Measurements from ENCODE around the gene FGF5.
"Not testable (repeated sequence)": the region's sequence is repeated elsewhere in the genome, so short reads cannot be mapped to it uniquely, and the experiment has no call there.

The FGF5 gene

GRCh38 chr4:80254114-80254513 lies 12.3 kb upstream of the FGF5 start:
- no peak for DNase-seq

- DNase-seq = no peak
Observed at GRCh38 chr4:80255329-80256095, 11.0 kb upstream of the FGF5 start.

- DNase-seq = no peak
Observed at GRCh38 chr4:80257851-80258250, 8.6 kb upstream of the FGF5 start.

GRCh38 chr4:80259012-80259411 lies 7.5 kb upstream of the FGF5 start:
- no peak for DNase-seq

- DNase-seq = no peak
Observed at GRCh38 chr4:80259817-80260216, 6.6 kb upstream of the FGF5 start.

- DNase-seq = peak in 1 of 14 donors; percentile 63
Observed at GRCh38 chr4:80261989-80262600, 4.4 kb upstream of the FGF5 start.

GRCh38 chr4:80263541-80264351 lies 2.7 kb upstream of the FGF5 start:
- DNase-seq = peak in 1 of 14 donors; percentile 27

- DNase-seq = no peak
Observed at GRCh38 chr4:80264352-80264647, 2.2 kb upstream of the FGF5 start.

- no peak for DNase-seq
Observed at GRCh38 chr4:80264825-80265224, 1.6 kb upstream of the FGF5 start.

- DNase-seq = peak in 1 of 14 donors; percentile 62
Observed at GRCh38 chr4:80265571-80266252, 752 bp upstream of the FGF5 start.

- DNase-seq = peak in 2 of 14 donors; percentile 21 to 83
Observed at GRCh38 chr4:80266902-80267380, 477 bp downstream of the FGF5 start.

GRCh38 chr4:80268081-80268823 lies 1.8 kb downstream of the FGF5 start:
- DNase-seq = peak in 1 of 14 donors; percentile 73

GRCh38 chr4:80268936-80269335 lies 2.5 kb downstream of the FGF5 start:
- DNase-seq = peak in 1 of 14 donors; percentile 38

GRCh38 chr4:80270321-80270720 lies 3.9 kb downstream of the FGF5 start:
- DNase-seq = no peak

GRCh38 chr4:80270868-80271267 lies 4.4 kb downstream of the FGF5 start:
- no peak for DNase-seq

GRCh38 chr4:80271801-80272200 lies 5.3 kb downstream of the FGF5 start:
- no peak for DNase-seq

- no peak for DNase-seq
Observed at GRCh38 chr4:80276931-80277330, 10.5 kb downstream of the FGF5 start.

- no peak for DNase-seq
Observed at GRCh38 chr4:80279751-80280150, 13.3 kb downstream of the FGF5 start.

GRCh38 chr4:80286451-80286850 lies 20.0 kb downstream of the FGF5 start:
- no peak for DNase-seq

GRCh38 chr4:80290665-80291064 lies 24.2 kb downstream of the FGF5 start:
- not testable (repeated sequence) for DNase-seq

GRCh38 chr4:80294206-80294605 lies 27.7 kb downstream of the FGF5 start:
- no peak for DNase-seq

GRCh38 chr4:80295336-80295735 lies 28.9 kb downstream of the FGF5 start:
- no peak for DNase-seq

Measured in C1 segment of cervical spinal cord (tissue), 14 donors.